ENCODE data around the gene BTNL2.

Gene BTNL2

DNA sequence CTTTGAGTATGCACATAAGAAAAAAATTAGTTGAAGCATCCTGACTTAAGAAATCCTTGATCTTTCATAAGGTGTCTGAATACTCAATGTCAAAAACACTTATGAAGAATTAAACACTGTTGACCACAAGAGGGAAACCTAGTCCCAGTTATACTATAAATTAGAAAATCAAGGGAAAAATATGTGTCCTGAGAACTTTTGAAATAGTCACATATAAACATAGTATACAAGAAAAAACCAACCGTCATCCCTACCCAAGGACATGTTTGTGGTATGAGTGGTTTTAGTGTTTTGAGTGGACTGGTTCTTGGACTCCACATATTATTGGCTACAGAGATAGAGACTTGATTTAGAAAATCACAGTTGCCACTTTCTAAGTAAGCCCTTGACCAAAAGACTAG lies 25.1 kb upstream of the BTNL2 start:
- H2BK12ac ChIP-seq (ENCODE audit: low read length): no peak overlapping the region
- H3K36me3 ChIP-seq (replicated peaks in 1 of 2; ENCODE audit: control insufficient read depth in 2 of 2, insufficient read depth in 2 of 2, low read length in 2 of 2): no peaks in the 10 kb centered on the region
- no peaks in the 10 kb centered on the region for H3K4me1 ChIP-seq (ENCODE audit: control insufficient read depth in 2 of 2, insufficient read depth in 1 of 2, low read depth in 1 of 2, low read length in 2 of 2)
- no peak overlapping the region for H3K4me3 ChIP-seq (ENCODE audit: low read length in 2 of 2)
- H3K4ac ChIP-seq (ENCODE audit: low read length): no peak overlapping the region
- H3K9ac ChIP-seq (ENCODE audit: low read depth, low read length, poor library complexity): no peak overlapping the region
- H3K9me3 ChIP-seq (replicated peaks in 1 of 2; ENCODE audit: control insufficient read depth in 2 of 2, insufficient read depth in 1 of 2, low read depth in 1 of 2, low read length in 2 of 2): no peaks in the 10 kb centered on the region
- H3K27ac ChIP-seq (replicated peaks; ENCODE audit: low read length): no peak overlapping the region
- peaks cover 1% of the 10 kb centered on the region for H3K79me1 ChIP-seq (ENCODE audit: low read depth, low read length)
- no peak overlapping the region for H3K14ac ChIP-seq (ENCODE audit: low read length)
- no peak overlapping the region for H2BK5ac ChIP-seq (ENCODE audit: low read length)
- no peak overlapping the region for H3K18ac ChIP-seq (ENCODE audit: low read length)
- no peak overlapping the region for H2AK5ac ChIP-seq (ENCODE audit: low read depth, low read length)
- WGBS, 2 donors (ENCODE audit: extremely low coverage in 2 of 2, insufficient read length in 2 of 2, insufficient replicate concordance in 1 of 2): no CpG with 5 or more reads among the region's 1 CpG
- H2BK120ac ChIP-seq (ENCODE audit: low read depth, low read length): no peak overlapping the region
- no peak overlapping the region for H2AFZ ChIP-seq (ENCODE audit: low read length)
- no peak overlapping the region for H4K8ac ChIP-seq (ENCODE audit: low read depth, low read length)
- DNase-seq (ENCODE audit: low spot score): no peak
- no peak overlapping the region for H2BK15ac ChIP-seq (ENCODE audit: low read length)
- H3K23ac ChIP-seq (ENCODE audit: low read depth, low read length, poor library complexity): no peak overlapping the region
- H3K27me3 ChIP-seq (ENCODE audit: control insufficient read depth in 3 of 3, insufficient read depth in 3 of 3, low read depth in 1 of 3, low read length in 3 of 3): peaks cover 0 to 1% (median 0%) of the 10 kb centered on the region in 3 experiments
- H3K4me2 ChIP-seq (ENCODE audit: insufficient read depth, low read length, poor library complexity, severe bottlenecking): no peak overlapping the region
- H4K91ac ChIP-seq (ENCODE audit: low read depth, low read length, poor library complexity): no peak overlapping the region

- Histone ChIP-seq H3K4me3 (ENCODE audit: low read length in 2 of 2) (no peak overlapping the region), H2BK5ac (ENCODE audit: low read length) (no peak overlapping the region), H2BK12ac (ENCODE audit: low read length) (no peak overlapping the region), H3K4me2 (ENCODE audit: insufficient read depth, low read length, poor library complexity, severe bottlenecking) (no peak overlapping the region), H3K79me1 (ENCODE audit: low read depth, low read length) (peaks cover 1% of the 10 kb centered on the region), H4K91ac (ENCODE audit: low read depth, low read length, poor library complexity) (no peak overlapping the region), H3K18ac (ENCODE audit: low read length) (no peak overlapping the region), H3K14ac (ENCODE audit: low read length) (no peak overlapping the region), H3K4me1 (ENCODE audit: control insufficient read depth in 2 of 2, insufficient read depth in 1 of 2, low read depth in 1 of 2, low read length in 2 of 2) (no peaks in the 10 kb centered on the region), H2AFZ (ENCODE audit: low read length) (no peak overlapping the region), H3K9ac (ENCODE audit: low read depth, low read length, poor library complexity) (no peak overlapping the region), H3K4ac (ENCODE audit: low read length) (no peak overlapping the region), H3K27ac (replicated peaks; ENCODE audit: low read length) (no peak overlapping the region), H3K23ac (ENCODE audit: low read depth, low read length, poor library complexity) (no peak overlapping the region), H3K9me3 (replicated peaks in 1 of 2; ENCODE audit: control insufficient read depth in 2 of 2, insufficient read depth in 1 of 2, low read depth in 1 of 2, low read length in 2 of 2) (no peaks in the 10 kb centered on the region), H2BK120ac (ENCODE audit: low read depth, low read length) (no peak overlapping the region), H2BK15ac (ENCODE audit: low read length) (no peak overlapping the region), H3K27me3 (ENCODE audit: control insufficient read depth in 3 of 3, insufficient read depth in 3 of 3, low read depth in 1 of 3, low read length in 3 of 3) (peaks cover 0 to 1% (median 0%) of the 10 kb centered on the region in 3 experiments), H4K8ac (ENCODE audit: low read depth, low read length) (no peak overlapping the region), H2AK5ac (ENCODE audit: low read depth, low read length) (no peak overlapping the region), H3K36me3 (replicated peaks in 1 of 2; ENCODE audit: control insufficient read depth in 2 of 2, insufficient read depth in 2 of 2, low read length in 2 of 2) (no peaks in the 10 kb centered on the region)
- no peak for DNase-seq (ENCODE audit: low spot score)
- no CpG with 5 or more reads among the region's 3 CpGs for WGBS, 2 donors (ENCODE audit: extremely low coverage in 2 of 2, insufficient read length in 2 of 2, insufficient replicate concordance in 1 of 2)
These were observed 24.2 kb upstream of the BTNL2 start for GRCh38 chr6:32431142-32431541.

DNA sequence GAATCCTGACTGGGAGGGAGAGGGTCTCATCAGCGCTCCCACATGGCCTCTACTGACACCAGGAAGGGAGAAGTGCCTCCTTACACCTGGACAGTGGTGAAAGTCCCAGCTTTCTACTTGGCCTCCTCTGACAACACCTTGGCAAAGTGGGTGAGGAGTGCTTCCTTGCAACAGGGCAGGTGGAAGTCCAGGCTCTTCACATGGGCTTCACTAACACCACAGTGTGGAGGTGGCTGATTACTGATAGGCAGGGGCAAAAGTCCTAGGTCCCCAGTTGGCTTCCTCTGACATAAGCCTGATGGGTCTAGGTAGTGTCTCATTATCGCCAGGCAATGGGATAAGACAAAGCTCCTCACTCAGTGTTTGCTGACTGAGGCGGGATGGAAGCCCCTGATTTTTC lies 23.2 kb upstream of the BTNL2 start:
- H2AK5ac ChIP-seq (ENCODE audit: low read depth, low read length): no peak overlapping the region
- H4K91ac ChIP-seq (ENCODE audit: low read depth, low read length, poor library complexity): no peak overlapping the region
- H3K9me3 ChIP-seq (replicated peaks in 1 of 2; ENCODE audit: control insufficient read depth in 2 of 2, insufficient read depth in 1 of 2, low read depth in 1 of 2, low read length in 2 of 2): no peaks in the 10 kb centered on the region
- no peak overlapping the region for H2BK12ac ChIP-seq (ENCODE audit: low read length)
- no peak overlapping the region for H3K18ac ChIP-seq (ENCODE audit: low read length)
- no peaks in the 10 kb centered on the region for H3K4me1 ChIP-seq (ENCODE audit: control insufficient read depth in 2 of 2, insufficient read depth in 1 of 2, low read depth in 1 of 2, low read length in 2 of 2)
- no peak overlapping the region for H3K23ac ChIP-seq (ENCODE audit: low read depth, low read length, poor library complexity)
- no peak overlapping the region for H3K14ac ChIP-seq (ENCODE audit: low read length)
- no peak for DNase-seq (ENCODE audit: low spot score)
- no peak overlapping the region for H3K27ac ChIP-seq (replicated peaks; ENCODE audit: low read length)
- H2BK5ac ChIP-seq (ENCODE audit: low read length): no peak overlapping the region
- H3K36me3 ChIP-seq (replicated peaks in 1 of 2; ENCODE audit: control insufficient read depth in 2 of 2, insufficient read depth in 2 of 2, low read length in 2 of 2): no peaks in the 10 kb centered on the region
- WGBS, 2 donors (ENCODE audit: extremely low coverage in 2 of 2, insufficient read length in 2 of 2, insufficient replicate concordance in 1 of 2): no CpG with 5 or more reads among the region's 3 CpGs
- peaks cover 1% of the 10 kb centered on the region for H3K79me1 ChIP-seq (ENCODE audit: low read depth, low read length)
- H4K8ac ChIP-seq (ENCODE audit: low read depth, low read length): no peak overlapping the region
- no peak overlapping the region for H2BK120ac ChIP-seq (ENCODE audit: low read depth, low read length)
- H3K4ac ChIP-seq (ENCODE audit: low read length): no peak overlapping the region
- H3K4me3 ChIP-seq (ENCODE audit: low read length in 2 of 2): no peak overlapping the region
- H3K4me2 ChIP-seq (ENCODE audit: insufficient read depth, low read length, poor library complexity, severe bottlenecking): no peak overlapping the region
- H3K27me3 ChIP-seq (ENCODE audit: control insufficient read depth in 3 of 3, insufficient read depth in 3 of 3, low read depth in 1 of 3, low read length in 3 of 3): peaks cover 0 to 1% (median 0%) of the 10 kb centered on the region in 3 experiments
- H3K9ac ChIP-seq (ENCODE audit: low read depth, low read length, poor library complexity): peak overlapping the region; percentile 56
- no peak overlapping the region for H2BK15ac ChIP-seq (ENCODE audit: low read length)
- H2AFZ ChIP-seq (ENCODE audit: low read length): no peak overlapping the region

DNA sequence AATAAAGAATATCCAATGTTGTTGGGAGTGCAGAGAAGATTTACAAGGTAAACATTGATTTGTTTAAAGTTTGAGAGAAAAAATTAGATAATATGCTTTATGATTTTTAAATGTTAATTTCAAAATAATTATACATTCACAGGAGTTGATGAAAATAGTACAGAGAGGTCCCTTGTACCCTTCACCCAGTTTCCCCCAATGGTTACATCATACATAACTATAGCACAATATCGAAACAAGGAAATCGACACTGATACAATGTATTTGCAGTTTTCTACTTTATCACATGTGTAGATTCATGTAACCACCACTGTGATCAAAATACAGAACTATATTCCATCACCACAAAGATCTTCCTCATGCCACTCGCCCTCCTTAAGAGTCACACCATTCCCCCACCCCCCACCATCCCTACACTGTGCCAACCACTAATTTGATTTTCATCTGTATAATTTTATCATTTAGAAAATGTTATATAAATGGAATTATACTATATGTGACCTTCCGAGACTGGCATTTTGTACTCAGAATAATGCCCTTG lies 21.0 kb upstream of the BTNL2 start:
- no peak overlapping the region for H3K14ac ChIP-seq (ENCODE audit: low read length)
- no peak overlapping the region for H3K18ac ChIP-seq (ENCODE audit: low read length)
- no peak overlapping the region for H2BK120ac ChIP-seq (ENCODE audit: low read depth, low read length)
- H3K4me3 ChIP-seq (ENCODE audit: low read length in 2 of 2): no peak overlapping the region
- no peaks in the 10 kb centered on the region for H3K4me1 ChIP-seq (ENCODE audit: control insufficient read depth in 2 of 2, insufficient read depth in 1 of 2, low read depth in 1 of 2, low read length in 2 of 2)
- H3K4ac ChIP-seq (ENCODE audit: low read length): no peak overlapping the region
- no peak overlapping the region for H3K23ac ChIP-seq (ENCODE audit: low read depth, low read length, poor library complexity)
- no peak overlapping the region for H3K9ac ChIP-seq (ENCODE audit: low read depth, low read length, poor library complexity)
- H4K91ac ChIP-seq (ENCODE audit: low read depth, low read length, poor library complexity): no peak overlapping the region
- H2BK15ac ChIP-seq (ENCODE audit: low read length): no peak overlapping the region
- H3K27ac ChIP-seq (replicated peaks; ENCODE audit: low read length): no peak overlapping the region
- no peak overlapping the region for H2BK5ac ChIP-seq (ENCODE audit: low read length)
- no peak overlapping the region for H4K8ac ChIP-seq (ENCODE audit: low read depth, low read length)
- H2AFZ ChIP-seq (ENCODE audit: low read length): no peak overlapping the region
- H3K27me3 ChIP-seq (ENCODE audit: control insufficient read depth in 3 of 3, insufficient read depth in 3 of 3, low read depth in 1 of 3, low read length in 3 of 3): peaks cover 0 to 1% (median 0%) of the 10 kb centered on the region in 3 experiments
- no peak for DNase-seq (ENCODE audit: low spot score)
- peaks cover 1% of the 10 kb centered on the region for H3K79me1 ChIP-seq (ENCODE audit: low read depth, low read length)
- peaks cover 0 to 2% of the 10 kb centered on the region in 2 donors for H3K9me3 ChIP-seq (replicated peaks in 1 of 2; ENCODE audit: control insufficient read depth in 2 of 2, insufficient read depth in 1 of 2, low read depth in 1 of 2, low read length in 2 of 2)
- H2BK12ac ChIP-seq (ENCODE audit: low read length): no peak overlapping the region
- WGBS, 2 donors (ENCODE audit: extremely low coverage in 2 of 2, insufficient read length in 2 of 2, insufficient replicate concordance in 1 of 2): no CpG with 5 or more reads among the region's 4 CpGs
- H3K36me3 ChIP-seq (replicated peaks in 1 of 2; ENCODE audit: control insufficient read depth in 2 of 2, insufficient read depth in 2 of 2, low read length in 2 of 2): no peaks in the 10 kb centered on the region
- H2AK5ac ChIP-seq (ENCODE audit: low read depth, low read length): no peak overlapping the region
- no peak overlapping the region for H3K4me2 ChIP-seq (ENCODE audit: insufficient read depth, low read length, poor library complexity, severe bottlenecking)
